WTC11 (cell line): ENCODE results near the gene PRKAR1B. TPM values are rescaled to one million over a fixed set of nuclear protein-coding genes. Genes with fewer than 3 reads are reported as not detected.
A peak's percentile ranks its signal among the peaks of the same experiment; 100 is the strongest.

ENCODE experiments used
- ATAC-seq: fragments of 200-7000 bp; cut with Tn5 transposase; 2 replicates; pipeline ENCODE4 v1.10.0; 2021; ENCODE audit warnings: mild to moderate bottlenecking, moderate library complexity
- CTCF ChIA-PET: fragments of 300-600 bp; sonication (Branson Sonifier 250); formaldehyde crosslinking; loops from one replicate; lab custom pipeline; 2021; ENCODE audit warnings: antibody characterized with exemption; lab: Charles Lee
- POLR2A ChIA-PET: fragments of 350-600 bp; sonication (Branson Sonifier 250); formaldehyde crosslinking; loops from one replicate; lab custom pipeline; 2021; ENCODE audit warnings: antibody characterized with exemption; lab: Charles Lee
- DNase-seq: peaks from one replicate; pipeline ENCODE4 v3.0.0; 2021; ENCODE audit warnings: low spot score
- H3K27ac Mint-ChIP-seq: 2 replicates; pipeline ENCODE4 v1.8.0; 2021; ENCODE audit warnings: mixed read lengths
- H3K27me3 Mint-ChIP-seq: 2 replicates; pipeline ENCODE4 v1.8.0; 2021; ENCODE audit warnings: low read depth, mild to moderate bottlenecking, moderate library complexity, mixed read lengths
- H3K36me3 Mint-ChIP-seq: 2 replicates; pipeline ENCODE4 v1.8.0; 2021; ENCODE audit warnings: mixed read lengths
- H3K4me1 Mint-ChIP-seq: 2 replicates; pipeline ENCODE4 v1.8.0; 2022; ENCODE audit warnings: mixed read lengths
- H3K4me3 Mint-ChIP-seq: 2 replicates; pipeline ENCODE4 v1.8.0; 2021; ENCODE audit warnings: mild to moderate bottlenecking, moderate library complexity, mixed read lengths
- H3K9me3 Mint-ChIP-seq: 2 replicates; pipeline ENCODE4 v1.8.0; 2021; ENCODE audit warnings: mixed read lengths
- AFF4 ChIP-seq: sonication (generic); formaldehyde crosslinking; IDR thresholded peaks from 2 replicates; pipeline ENCODE4 v1.8.1; 2023; ENCODE audit warnings: mild to moderate bottlenecking, missing genetic modification reagents, borderline replicate concordance
- CBFB ChIP-seq: sonication (generic); formaldehyde crosslinking; IDR thresholded peaks from 2 replicates; pipeline ENCODE4 v1.8.1; 2022; ENCODE audit warnings: mild to moderate bottlenecking, low read depth, missing genetic modification reagents
- FOXJ3 ChIP-seq: sonication (generic); formaldehyde crosslinking; IDR thresholded peaks from 2 replicates; pipeline ENCODE4 v1.9.0; 2021; ENCODE audit warnings: missing genetic modification reagents, mild to moderate bottlenecking, borderline replicate concordance
- FOXK1 ChIP-seq: sonication (generic); formaldehyde crosslinking; IDR thresholded peaks from 2 replicates; pipeline ENCODE4 v1.8.0; 2022; ENCODE audit warnings: mild to moderate bottlenecking, moderate library complexity, missing genetic modification reagents
- GTF2I ChIP-seq: fragments of 250-450 bp; sonication (Bioruptor Pico); conservative IDR thresholded peaks from 2 replicates; pipeline ENCODE4 v1.4.0; 2021; ENCODE audit warnings: mild to moderate bottlenecking
- HMGA2 ChIP-seq: fragments of 250-450 bp; sonication (Bioruptor Pico); IDR thresholded peaks from 2 replicates; pipeline ENCODE4 v1.4.0; 2021; ENCODE audit warnings: mild to moderate bottlenecking, moderate library complexity
- IRF2 ChIP-seq: sonication (generic); formaldehyde crosslinking; IDR thresholded peaks from 2 replicates; pipeline ENCODE4 v1.8.0; 2022; ENCODE audit warnings: low read depth, missing genetic modification reagents, borderline replicate concordance
- KAT7 ChIP-seq: sonication (generic); formaldehyde crosslinking; IDR thresholded peaks from 2 replicates; pipeline ENCODE4 v1.8.1; 2023; ENCODE audit warnings: missing genetic modification reagents, mild to moderate bottlenecking, borderline replicate concordance
- MAX ChIP-seq: sonication (generic); formaldehyde crosslinking; IDR thresholded peaks from 2 replicates; pipeline ENCODE4 v1.8.0; 2022; ENCODE audit warnings: mild to moderate bottlenecking, missing genetic modification reagents
- PRDM15 ChIP-seq: sonication (generic); formaldehyde crosslinking; IDR thresholded peaks from 2 replicates; pipeline ENCODE4 v1.8.0; 2022; ENCODE audit warnings: missing genetic modification reagents
- SMAD3 ChIP-seq: sonication (generic); formaldehyde crosslinking; IDR thresholded peaks from 2 replicates; pipeline ENCODE4 v1.8.0; 2022; ENCODE audit warnings: missing genetic modification reagents, mild to moderate bottlenecking, borderline replicate concordance
- SOX15 ChIP-seq: fragments of 250-450 bp; sonication (Bioruptor Pico); IDR thresholded peaks from 2 replicates; pipeline ENCODE4 v1.9.0; 2021; ENCODE audit warnings: mild to moderate bottlenecking
- TCF7 ChIP-seq: sonication (generic); formaldehyde crosslinking; IDR thresholded peaks from 2 replicates; pipeline ENCODE4 v1.8.0; 2022; ENCODE audit warnings: mild to moderate bottlenecking, low read depth, missing genetic modification reagents, moderate library complexity
- ZNF219 ChIP-seq: sonication (generic); formaldehyde crosslinking; IDR thresholded peaks from 2 replicates; pipeline ENCODE4 v1.8.0; 2023; ENCODE audit warnings: missing genetic modification reagents, mild to moderate bottlenecking, borderline replicate concordance
- ZNF281 ChIP-seq: sonication (generic); formaldehyde crosslinking; IDR thresholded peaks from 2 replicates; pipeline ENCODE4 v1.8.0; 2023; ENCODE audit warnings: mild to moderate bottlenecking, missing genetic modification reagents
- ZNF317 ChIP-seq: sonication (generic); formaldehyde crosslinking; IDR thresholded peaks from 2 replicates; pipeline ENCODE4 v1.8.1; 2023; ENCODE audit warnings: low read depth, mild to moderate bottlenecking, moderate library complexity, missing genetic modification reagents, borderline replicate concordance
- ZNF416 ChIP-seq: fragments of 250-450 bp; sonication (Bioruptor Pico); IDR thresholded peaks from 2 replicates; pipeline ENCODE4 v1.9.0; 2021; ENCODE audit warnings: mild to moderate bottlenecking, inconsistent platforms
- ZNF423 ChIP-seq: fragments of 250-450 bp; sonication (Bioruptor Pico); IDR thresholded peaks from 2 replicates; pipeline ENCODE4 v2.1.2; 2022; ENCODE audit warnings: mild to moderate bottlenecking, moderate library complexity
- ZNF671 ChIP-seq: fragments of 250-450 bp; sonication (Bioruptor Pico); IDR thresholded peaks from 2 replicates; pipeline ENCODE4 v1.8.0; 2021; ENCODE audit warnings: mild to moderate bottlenecking
- total RNA-seq: library from RNA; stranded (reverse); gene quantifications from 3 replicates; pipeline ENCODE4 v1.2.3, GENCODE V29; 2021
- TF ChIP-seq, protein P1 (sequence below): sonication (generic); formaldehyde crosslinking; IDR thresholded peaks from 2 replicates; pipeline ENCODE4 v1.8.0; 2022; ENCODE audit warnings: mild to moderate bottlenecking, missing genetic modification reagents

PRKAR1B gene
- total RNA-seq, 1 experiment from 2014 or later = 43.6 TPM

DNA sequence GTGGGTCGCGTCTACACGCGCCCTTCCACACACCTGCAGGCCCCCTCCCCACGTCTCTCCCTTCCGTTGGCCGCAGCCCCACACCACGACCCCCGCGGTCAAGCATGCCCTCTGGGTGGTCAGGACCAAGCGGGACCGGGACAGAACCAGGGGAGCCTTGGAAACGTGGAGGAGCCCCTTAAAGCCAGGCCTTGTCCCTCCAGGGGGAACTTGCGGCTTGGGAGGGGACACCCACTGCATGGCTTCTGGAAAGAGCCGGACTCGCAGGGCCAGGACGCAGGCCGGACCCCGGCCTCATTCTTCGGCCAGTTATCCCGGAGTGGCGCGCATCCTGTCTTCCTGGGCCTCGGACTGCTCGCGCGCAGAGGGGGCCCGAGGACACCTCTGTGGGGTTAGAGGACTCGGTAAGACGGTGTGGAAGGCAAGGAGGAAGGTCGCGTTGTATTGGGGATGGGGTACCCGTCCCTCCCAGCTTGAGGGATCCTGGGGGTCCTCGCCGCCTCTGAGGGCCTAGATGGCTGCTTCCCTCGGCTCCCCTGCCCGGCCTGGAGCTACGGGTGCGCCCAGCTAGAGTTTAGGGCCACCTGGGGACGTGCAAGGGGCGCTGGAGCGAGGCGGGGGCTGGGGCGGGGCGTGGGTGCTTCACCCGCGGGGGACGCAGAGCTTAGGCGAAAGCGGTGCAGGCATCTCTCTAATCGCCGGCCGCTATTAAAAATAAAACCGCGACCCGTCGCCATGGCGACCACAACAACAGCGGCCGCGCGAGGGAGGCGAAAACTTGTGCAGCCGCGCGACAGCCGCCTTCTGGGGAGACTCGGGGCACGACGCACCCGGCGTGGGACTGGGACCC lies 205.6 kb downstream of the PRKAR1B start:
- Mint-ChIP-seq H3K36me3 (no peaks in the 10 kb centered on the region; the same call in 1 of the 2 replicates), H3K4me3 (peak overlapping the region; percentile 65), H3K9me3 (no peaks in the 10 kb centered on the region), H3K27me3 (peaks cover 52% of the 10 kb centered on the region)
- TF ChIP-seq FOXJ3 (CRISPR knock-in tag) (no peak), PRDM15 (no peak), KAT7 (0 out of 2 replicates have a peak, but pooled peaks have one; percentile 46), ZNF317 (CRISPR knock-in tag) (no peak), GTF2I (no peak), AFF4 (CRISPR knock-in tag) (no peak)
- TF ChIP-seq, all 79 proteins: peak for 1
- DNase-seq = peak; percentile 55
- Mint-ChIP-seq H3K27ac (no peak overlapping the region), H3K4me1 (peaks cover 11% of the 10 kb centered on the region)
- ATAC-seq = no peak
- ChIA-PET CTCF (interaction anchor here (0.6 to 2.2 kb wide), 3 partner anchors 83 to 240 kb away, joined by 3 to 5 read pairs (median 3); no protein-coding TSS in a partner anchor), POLR2A (no interaction called here)

DNA sequence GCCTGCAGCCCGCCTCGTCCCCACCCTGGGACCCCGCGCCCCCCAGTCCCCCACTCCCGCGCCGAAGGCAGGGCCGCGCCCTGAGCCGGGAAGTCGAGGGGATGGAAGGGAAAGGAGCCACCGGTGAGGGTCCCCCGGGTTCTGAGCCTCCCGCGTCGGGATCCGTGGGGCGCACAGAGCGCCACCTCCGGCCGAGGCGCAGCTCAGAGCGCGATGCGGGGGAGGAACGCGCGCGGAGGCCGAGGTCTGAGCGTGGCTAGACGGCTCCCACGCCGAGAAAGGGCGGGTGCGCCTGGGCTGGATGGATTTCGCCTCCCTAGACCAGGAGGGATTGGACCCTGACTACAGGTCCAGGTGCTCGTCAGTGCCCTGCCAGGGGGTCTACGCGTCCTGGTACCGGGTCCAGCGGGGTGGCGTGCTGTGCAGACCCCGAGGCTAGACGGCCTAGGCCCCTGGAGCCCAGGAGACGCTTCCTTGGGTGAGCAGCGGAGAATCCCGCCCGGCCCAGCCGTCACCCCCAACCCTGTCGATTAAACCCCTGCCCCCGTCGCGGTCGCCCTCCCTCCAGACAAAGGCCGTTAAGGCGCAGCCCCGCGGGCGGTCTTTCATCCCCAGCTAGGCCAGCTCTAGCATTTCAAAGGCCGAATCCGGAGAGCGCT lies 206.4 kb downstream of the PRKAR1B start:
- H3K9me3 Mint-ChIP-seq = no peaks in the 10 kb centered on the region
- no peak for ATAC-seq
- peak overlapping the region; percentile 65 for H3K4me3 Mint-ChIP-seq
- POLR2A ChIA-PET = no interaction called here
- H3K27ac Mint-ChIP-seq = no peak overlapping the region
- CTCF ChIA-PET = interaction anchor here (0.7 to 0.8 kb wide), 3 partner anchors 32 to 199 kb away, joined by 3 read pairs; no protein-coding TSS in a partner anchor
- DNase-seq = peak; percentile 52
- peaks cover 12% of the 10 kb centered on the region for H3K4me1 Mint-ChIP-seq
- peaks cover 48% of the 10 kb centered on the region for H3K27me3 Mint-ChIP-seq
- H3K36me3 Mint-ChIP-seq = no peaks in the 10 kb centered on the region; the same call in 1 of the 2 replicates
- no peak for TF ChIP-seq ZNF671 (CRISPR knock-in tag)
- TF ChIP-seq IRF2 (CRISPR knock-in tag) = 0 out of 2 replicates have a peak, but pooled peaks have one; percentile 17
- no peak for TF ChIP-seq SOX15 (CRISPR knock-in tag)
- no peak for TF ChIP-seq KAT7
- TF ChIP-seq CBFB (CRISPR knock-in tag) = no peak
- TF ChIP-seq SMAD3 (CRISPR knock-in tag) = no peak
- TF ChIP-seq ZNF281 (CRISPR knock-in tag) = no peak
- no peak for TF ChIP-seq GTF2I
- TF ChIP-seq HMGA2 = no peak
- TF ChIP-seq ZNF423 (CRISPR knock-in tag) = peak; percentile 95
- TF ChIP-seq ZNF219 (CRISPR knock-in tag) = 0 out of 2 replicates have a peak, but pooled peaks have one; percentile 2
- TF ChIP-seq, protein P1, sequence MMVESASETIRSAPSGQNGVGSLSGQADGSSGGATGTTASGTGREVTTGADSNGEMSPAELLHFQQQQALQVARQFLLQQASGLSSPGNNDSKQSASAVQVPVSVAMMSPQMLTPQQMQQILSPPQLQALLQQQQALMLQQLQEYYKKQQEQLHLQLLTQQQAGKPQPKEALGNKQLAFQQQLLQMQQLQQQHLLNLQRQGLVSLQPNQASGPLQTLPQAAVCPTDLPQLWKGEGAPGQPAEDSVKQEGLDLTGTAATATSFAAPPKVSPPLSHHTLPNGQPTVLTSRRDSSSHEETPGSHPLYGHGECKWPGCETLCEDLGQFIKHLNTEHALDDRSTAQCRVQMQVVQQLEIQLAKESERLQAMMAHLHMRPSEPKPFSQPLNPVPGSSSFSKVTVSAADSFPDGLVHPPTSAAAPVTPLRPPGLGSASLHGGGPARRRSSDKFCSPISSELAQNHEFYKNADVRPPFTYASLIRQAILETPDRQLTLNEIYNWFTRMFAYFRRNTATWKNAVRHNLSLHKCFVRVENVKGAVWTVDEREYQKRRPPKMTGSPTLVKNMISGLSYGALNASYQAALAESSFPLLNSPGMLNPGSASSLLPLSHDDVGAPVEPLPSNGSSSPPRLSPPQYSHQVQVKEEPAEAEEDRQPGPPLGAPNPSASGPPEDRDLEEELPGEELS (CRISPR knock-in tag) = no peak
- 0 out of 2 replicates have a peak, but pooled peaks have one; percentile 37 for TF ChIP-seq TCF7 (CRISPR knock-in tag)
- no peak for TF ChIP-seq ZNF416 (CRISPR knock-in tag)
- no peak for TF ChIP-seq FOXK1
- 0 out of 2 replicates have a peak, but pooled peaks have one; percentile 12 for TF ChIP-seq MAX (CRISPR knock-in tag)
